IMR-90 (cell line): ENCODE results near the gene PPM1D. TPM values are rescaled to one million over a fixed set of nuclear protein-coding genes. Genes with fewer than 3 reads are reported as not detected.

ENCODE experiments used
- ATAC-seq: fragments of 200-7000 bp; cut with Tn5 transposase; 2 replicates; pipeline ENCODE4 v1.9.1; 2020; ENCODE audit warnings: low read depth, mild to moderate bottlenecking, moderate library complexity
- BruUV-seq: library from RNA; stranded (reverse); fragments of 400-500 nt; replicated peaks from 2 replicates; lab custom pipeline; 2021; lab: Mats Ljungman, UMichigan
- CTCF ChIA-PET: fragments of 300-600 bp; formaldehyde crosslinking; extraction: SDS; loops from one replicate; lab custom pipeline; 2021; ENCODE audit warnings: antibody characterized with exemption; lab: Yijun Ruan, JAX
- POLR2A ChIA-PET: fragments of 300-600 bp; sonication (Branson Sonifier 250); formaldehyde crosslinking; loops from one replicate; lab custom pipeline; 2022; ENCODE audit warnings: antibody characterized with exemption; ENCODE audit not compliant: unreplicated experiment; lab: Charles Lee
- DNase-seq: peaks from one replicate; pipeline ENCODE4 v3.0.0; 2013
- H2AFZ ChIP-seq: replicated peaks from 2 replicates; pipeline ENCODE3; 2013; ENCODE audit warnings: low read length, mild to moderate bottlenecking; ENCODE audit not compliant: poor library complexity
- H2AK5ac ChIP-seq: 2 replicates; pipeline ENCODE4 v1.6.1; 2013; ENCODE audit warnings: low read depth, low read length, inconsistent platforms
- H2AK9ac ChIP-seq: replicated peaks from 2 replicates; pipeline ENCODE3; 2013; ENCODE audit warnings: mild to moderate bottlenecking, low read depth, low read length, moderate library complexity; ENCODE audit not compliant: poor library complexity
- H2BK120ac ChIP-seq: 2 replicates; pipeline ENCODE4 v1.6.1; 2013; ENCODE audit warnings: low read depth, low read length, inconsistent platforms
- H2BK15ac ChIP-seq: 3 replicates; pipeline ENCODE4 v1.6.1; 2013; ENCODE audit warnings: low read depth, low read length, inconsistent platforms
- H2BK20ac ChIP-seq: 2 replicates; pipeline ENCODE4 v1.6.1; 2013; ENCODE audit warnings: low read depth, mild to moderate bottlenecking, inconsistent platforms, low read length, moderate library complexity
- H2BK5ac ChIP-seq: 2 replicates; pipeline ENCODE4 v1.6.1; 2013; ENCODE audit warnings: mild to moderate bottlenecking, low read depth, low read length, inconsistent platforms; ENCODE audit not compliant: poor library complexity, severe bottlenecking
- H3K14ac ChIP-seq: replicated peaks from 2 replicates; pipeline ENCODE4 v1.6.1; 2013; ENCODE audit warnings: low read depth, low read length, inconsistent platforms
- H3K18ac ChIP-seq: 2 replicates; pipeline ENCODE4 v1.6.1; 2013; ENCODE audit warnings: low read depth, low read length, control low read depth
- H3K23ac ChIP-seq: 2 replicates; pipeline ENCODE4 v1.6.1; 2013; ENCODE audit warnings: low read depth, low read length, inconsistent platforms
- H3K27ac ChIP-seq: 2 replicates; pipeline ENCODE4 v1.5.1; 2013; ENCODE audit warnings: mild to moderate bottlenecking, control low read depth, low read length; ENCODE audit not compliant: insufficient read depth
- H3K27me3 ChIP-seq: 2 replicates; pipeline ENCODE4 v1.6.1; 2013; ENCODE audit warnings: low read length; ENCODE audit not compliant: control insufficient read depth, insufficient read depth
- H3K36me3 ChIP-seq: 2 replicates; pipeline ENCODE4 v1.6.1; 2013; ENCODE audit warnings: low read length, mixed read lengths; ENCODE audit not compliant: control insufficient read depth, insufficient read depth
- H3K4ac ChIP-seq: 2 replicates; pipeline ENCODE4 v1.6.1; 2013; ENCODE audit warnings: low read depth, low read length, inconsistent platforms
- H3K4me1 ChIP-seq: 2 replicates; pipeline ENCODE4 v1.6.1; 2013; ENCODE audit warnings: low read length, mixed read lengths; ENCODE audit not compliant: control insufficient read depth, insufficient read depth
- H3K4me2 ChIP-seq: 2 replicates; pipeline ENCODE4 v1.6.1; 2013; ENCODE audit warnings: low read depth, mild to moderate bottlenecking, control low read depth, low read length, moderate library complexity
- H3K4me3 ChIP-seq: 2 replicates; pipeline ENCODE4 v1.5.1; 2013; ENCODE audit warnings: low read depth, mild to moderate bottlenecking, control low read depth, low read length, moderate library complexity; ENCODE audit not compliant: insufficient read depth
- H3K56ac ChIP-seq: 2 replicates; pipeline ENCODE4 v1.6.1; 2013; ENCODE audit warnings: low read length, inconsistent platforms; ENCODE audit not compliant: insufficient read depth; ENCODE audit errors: extremely low read depth
- H3K79me1 ChIP-seq, 2 experiments: 2 replicates each; pipeline ENCODE4 v1.6.1; 2013; ENCODE audit warnings: low read length in 2 of 2, inconsistent platforms in 1 of 2, low read depth in 1 of 2
- H3K9ac ChIP-seq: 2 replicates; pipeline ENCODE4 v1.6.1; 2013; ENCODE audit warnings: low read depth, low read length, control low read depth
- H3K9me1 ChIP-seq: 2 replicates; pipeline ENCODE4 v1.6.1; 2013; ENCODE audit warnings: low read length, inconsistent platforms; ENCODE audit not compliant: insufficient read depth
- H3K9me3 ChIP-seq: 2 replicates; pipeline ENCODE4 v1.6.1; 2013; ENCODE audit warnings: low read length; ENCODE audit not compliant: control insufficient read depth, insufficient read depth
- H4K20me1 ChIP-seq: 2 replicates; pipeline ENCODE4 v1.6.1; 2013; ENCODE audit warnings: low read length, inconsistent platforms; ENCODE audit not compliant: insufficient read depth
- H4K5ac ChIP-seq: 2 replicates; pipeline ENCODE4 v1.6.1; 2013; ENCODE audit warnings: mild to moderate bottlenecking, low read depth, low read length, control low read depth
- H4K8ac ChIP-seq, 2 experiments: 2 replicates each; pipeline ENCODE4 v1.6.1; 2013; ENCODE audit warnings: low read depth in 2 of 2, low read length in 2 of 2, control low read depth in 1 of 2, inconsistent platforms in 1 of 2
- H4K91ac ChIP-seq: 2 replicates; pipeline ENCODE4 v1.6.1; 2013; ENCODE audit warnings: low read depth, low read length, inconsistent platforms; ENCODE audit not compliant: insufficient read depth
- BHLHE40 ChIP-seq: fragments of 150-350 bp; IDR thresholded peaks from 2 replicates; pipeline ENCODE4 v1.6.1; 2016; ENCODE audit warnings: mild to moderate bottlenecking, low read depth, low read length
- CHD1 ChIP-seq: IDR thresholded peaks from 2 replicates; pipeline ENCODE4 v1.6.1; 2012; ENCODE audit warnings: low read depth, low read length, improper control_type of control experiment
- FOS ChIP-seq: fragments of 150-350 bp; IDR thresholded peaks from 2 replicates; pipeline ENCODE4 v1.6.1; 2016; ENCODE audit warnings: low read depth, low read length
- POLR2A ChIP-seq: IDR thresholded peaks from 2 replicates; pipeline ENCODE4 v1.6.1; 2012; ENCODE audit warnings: mild to moderate bottlenecking, low read depth, low read length
- RAD21 ChIP-seq: IDR thresholded peaks from 2 replicates; pipeline ENCODE4 v1.6.1; 2012; ENCODE audit warnings: low read length, improper control_type of control experiment
- RCOR1 ChIP-seq: IDR thresholded peaks from 2 replicates; pipeline ENCODE4 v1.6.1; 2012; ENCODE audit warnings: mild to moderate bottlenecking, low read length, improper control_type of control experiment; ENCODE audit not compliant: insufficient replicate concordance
- RFX5 ChIP-seq: IDR thresholded peaks from 2 replicates; pipeline ENCODE4 v1.8.0; 2012; ENCODE audit warnings: low read depth, mild to moderate bottlenecking, low read length, moderate library complexity
- WGBS, 2 experiments: methylation state at CpG; one replicate each; pipeline versions ENCODE4 v1.1.5 to v1.1.7; 2013; ENCODE audit warnings: missing lambda C conversion rate in 2 of 2; ENCODE audit not compliant: insufficient read length in 1 of 2; ENCODE audit errors: extremely low coverage in 2 of 2; 5-methylcytosine and 5-hydroxymethylcytosine counted together
- dilution Hi-C: fragments of 300-500 bp; cut with HindIII; formaldehyde crosslinking; loops from one replicate; pipeline ENCODE4 v1.14.3; 2018; ENCODE audit warnings: low sequenced_read_pairs; ENCODE audit not compliant: unreplicated experiment
- in situ Hi-C: fragments of 300-500 bp; cut with MboI; formaldehyde crosslinking; loops from 3 replicates; pipeline ENCODE4 v1.14.3; 2019; ENCODE audit warnings: low sequenced_read_pairs, inconsistent platforms, mixed read lengths
- intact Hi-C: fragments of 100-400 bp; cut with micrococcal nuclease; formaldehyde crosslinking; loops from 2 replicates; pipeline ENCODE4 v1.10.0; 2022
- polyA plus RNA-seq, 3 experiments: library from polyadenylated mRNA; depleted of rRNA; stranded (reverse); fragments of >200 nt; gene quantifications; 2 replicates each; pipeline ENCODE4 v1.2.3, GENCODE V29; 2012; ENCODE audit warnings: low replicate concordance in 1 of 3
- total RNA-seq: library from RNA; depleted of rRNA; stranded (reverse); fragments of >200 nt; gene quantifications from 2 replicates; pipeline ENCODE4 v1.2.3, GENCODE V29; 2012

PPM1D gene
- total and polyA plus RNA-seq, 2 of the 4 experiments (the other 2 are of a cell fraction) = 5.5 to 16.1 TPM

DNA sequence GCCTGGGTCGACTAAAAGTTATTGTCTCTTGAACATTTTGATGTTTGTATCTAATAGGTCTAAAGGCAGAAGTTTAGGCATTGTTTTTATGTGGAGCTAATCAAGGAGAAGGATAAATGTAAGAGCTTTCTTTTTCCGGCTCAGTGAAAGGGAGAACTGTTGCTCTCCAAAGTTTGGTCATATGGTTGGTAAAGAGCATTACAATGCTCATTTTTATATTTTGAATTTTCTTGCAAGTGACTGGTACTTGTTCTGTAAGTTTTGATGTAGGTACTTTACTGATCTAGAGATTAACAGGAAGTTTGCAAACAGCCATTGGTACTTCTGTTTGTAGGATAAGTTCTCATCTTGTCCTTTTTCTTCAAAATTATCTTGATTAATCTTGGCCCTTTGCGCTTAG, 46.7 kb downstream of the PPM1D start:
- H3K9me3 ChIP-seq = no peaks in the 10 kb centered on the region
- H2BK15ac ChIP-seq = no peak overlapping the region
- in situ Hi-C loops = loop anchor here (25.0 kb wide), 1 partner anchor 509 kb away; the partner anchor contains the start of gene CA4
- H4K8ac ChIP-seq = no peak overlapping the region
- H3K4me2 ChIP-seq = no peak overlapping the region
- POLR2A ChIA-PET = no interaction called here
- no peak overlapping the region for H3K4me3 ChIP-seq
- no CpG with 5 or more reads among the region's 3 CpGs for WGBS, 2 experiments
- no peak overlapping the region for H2AK9ac ChIP-seq
- no peak overlapping the region for H3K56ac ChIP-seq
- H3K4ac ChIP-seq = no peak overlapping the region
- no peak overlapping the region for H4K5ac ChIP-seq
- H3K14ac ChIP-seq = no peak overlapping the region
- no peak overlapping the region for H2BK5ac ChIP-seq
- peaks cover under 1% of the 10 kb centered on the region; the same call in 1 of the 2 replicates for H3K4me1 ChIP-seq
- H2AK5ac ChIP-seq = no peak overlapping the region
- H2AFZ ChIP-seq = no peak overlapping the region
- no peak overlapping the region for H3K9ac ChIP-seq
- DNase-seq (no peak), ATAC-seq (no peak)
- H3K9me1 ChIP-seq = no peaks in the 10 kb centered on the region; the same call in 1 of the 2 replicates
- no peak overlapping the region for H2BK120ac ChIP-seq
- dilution Hi-C loops = no loop called here
- no peak overlapping the region for H4K91ac ChIP-seq
- no peak overlapping the region for H2BK20ac ChIP-seq
- peaks cover 9% of the 10 kb centered on the region; the same call in 1 of the 2 replicates for H4K20me1 ChIP-seq
- peaks cover 8 to 48% of the 10 kb centered on the region in 2 experiments; a peak in 3 of 4 replicates for H3K79me1 ChIP-seq
- CTCF ChIA-PET = no interaction called here
- TF ChIP-seq RCOR1 (no peak), POLR2A (no peak), FOS (no peak), RFX5 (no peak), CHD1 (no peak), RAD21 (no peak), BHLHE40 (no peak)
- H3K27ac ChIP-seq = no peak overlapping the region
- H3K27me3 ChIP-seq = no peaks in the 10 kb centered on the region
- H3K18ac ChIP-seq = no peak overlapping the region
- intact Hi-C loops = no loop called here
- no peak overlapping the region for H3K23ac ChIP-seq
- H3K36me3 ChIP-seq = peaks cover 20% of the 10 kb centered on the region
- no TSS peak for BruUV-seq
